GM21528 (cell line): ENCODE measurements around the gene RFXANK.
"Not testable (repeated sequence)": the region's sequence is repeated elsewhere in the genome, so short reads cannot be mapped to it uniquely, and the experiment has no call there.

Experiments used
- ATAC-seq: cut with Tn5 transposase; IDR thresholded peaks from one replicate; pipeline ENCODE4 v1.9.1; 2021; ENCODE audit warnings: mild to moderate bottlenecking, moderate library complexity; ENCODE audit not compliant: unreplicated experiment, low FRiP score

RFXANK gene, protein sequence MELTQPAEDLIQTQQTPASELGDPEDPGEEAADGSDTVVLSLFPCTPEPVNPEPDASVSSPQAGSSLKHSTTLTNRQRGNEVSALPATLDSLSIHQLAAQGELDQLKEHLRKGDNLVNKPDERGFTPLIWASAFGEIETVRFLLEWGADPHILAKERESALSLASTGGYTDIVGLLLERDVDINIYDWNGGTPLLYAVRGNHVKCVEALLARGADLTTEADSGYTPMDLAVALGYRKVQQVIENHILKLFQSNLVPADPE

DNA sequence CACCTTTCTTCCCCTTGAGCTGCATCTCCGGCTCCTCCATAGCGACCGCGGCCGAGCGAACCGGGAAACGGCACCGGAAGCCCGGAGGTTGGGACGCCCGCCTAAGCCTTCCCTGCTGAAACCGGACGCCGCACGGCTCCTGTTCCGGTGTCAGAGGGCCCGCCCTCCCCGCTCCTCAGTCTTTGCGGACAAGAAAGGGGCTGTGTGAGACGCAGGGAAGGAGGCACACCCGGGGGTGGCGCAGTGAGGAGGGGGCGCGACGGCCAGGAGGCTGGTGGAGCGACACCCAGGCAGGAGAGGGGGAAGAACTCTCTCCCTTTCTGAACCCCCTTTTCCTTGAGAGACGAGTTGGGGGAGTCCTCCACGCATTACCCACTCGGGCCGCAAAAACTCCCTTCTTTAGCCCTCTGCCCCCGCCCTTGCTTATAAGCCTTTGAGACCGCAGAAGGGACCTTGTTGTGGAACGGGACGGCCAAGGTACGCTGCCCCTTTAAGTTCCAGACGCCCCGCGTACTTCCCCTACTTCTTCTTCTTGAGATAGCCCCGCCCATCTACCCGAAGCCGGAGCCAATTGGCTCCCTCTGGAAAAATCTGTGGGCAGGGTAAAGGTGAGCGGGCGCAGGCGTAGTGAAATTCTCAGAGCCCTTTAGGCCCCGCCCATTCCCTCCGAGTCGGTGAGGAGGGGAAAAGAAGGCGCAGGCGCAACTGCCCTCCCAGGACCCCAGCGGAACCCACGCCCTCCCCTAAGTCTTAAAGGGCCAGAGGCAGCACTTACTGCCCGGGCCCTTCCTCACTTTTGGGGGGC is at the start of gene RFXANK, which contains the start of gene BORCS8:
TSS of gene RFXANK (plus strand) at position 181 of the 805 bp plus-strand sequence. CDS start 1,689 bp downstream, outside the sequence.
TSS of gene BORCS8 (minus strand) at position 75 of the 805 bp plus-strand sequence. CDS start at position 40, 35 bp downstream.
- peak; percentile 80 for ATAC-seq

DNA sequence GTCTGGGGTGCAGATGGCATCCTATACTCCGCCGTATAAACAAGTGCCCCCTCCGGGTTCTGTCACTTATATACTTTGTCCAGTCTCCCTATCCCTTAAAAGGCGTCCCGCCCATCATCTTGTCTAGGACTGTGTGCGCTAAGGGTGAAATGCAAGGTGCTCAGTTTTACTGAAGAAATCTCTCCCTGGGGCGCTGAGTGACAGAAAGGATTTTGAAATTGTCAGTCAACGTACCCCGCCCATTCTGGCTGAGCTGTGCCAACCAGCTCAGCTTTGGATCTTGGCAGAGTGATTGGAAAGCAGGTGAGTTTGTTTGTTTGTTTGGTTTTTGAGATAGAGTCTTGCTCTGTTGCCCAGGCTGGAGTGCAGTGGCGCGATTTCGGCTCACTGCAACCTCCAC is 49.7 kb upstream of the RFXANK start:
- ATAC-seq = no peak

DNA sequence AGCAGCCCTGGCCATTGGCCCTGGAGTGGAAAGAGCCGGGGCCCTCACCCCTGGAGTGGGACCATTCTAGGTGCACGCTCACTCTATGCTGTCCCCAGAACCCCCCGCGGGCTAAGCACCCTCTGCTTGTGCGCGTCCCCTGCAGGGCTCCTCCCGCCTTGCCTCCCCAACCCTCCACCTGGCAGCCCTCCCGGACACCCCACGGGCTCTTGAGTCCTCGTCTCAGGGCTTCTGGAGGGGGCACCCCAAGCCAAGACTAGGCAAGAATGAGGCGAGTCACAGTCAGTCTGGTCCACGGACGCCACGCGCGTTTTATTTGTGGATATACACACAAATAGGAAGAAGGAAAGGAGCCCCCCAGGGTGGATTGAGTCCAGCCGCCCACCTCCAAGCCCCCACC is 46.8 kb upstream of the RFXANK start:
- ATAC-seq = no peak

DNA sequence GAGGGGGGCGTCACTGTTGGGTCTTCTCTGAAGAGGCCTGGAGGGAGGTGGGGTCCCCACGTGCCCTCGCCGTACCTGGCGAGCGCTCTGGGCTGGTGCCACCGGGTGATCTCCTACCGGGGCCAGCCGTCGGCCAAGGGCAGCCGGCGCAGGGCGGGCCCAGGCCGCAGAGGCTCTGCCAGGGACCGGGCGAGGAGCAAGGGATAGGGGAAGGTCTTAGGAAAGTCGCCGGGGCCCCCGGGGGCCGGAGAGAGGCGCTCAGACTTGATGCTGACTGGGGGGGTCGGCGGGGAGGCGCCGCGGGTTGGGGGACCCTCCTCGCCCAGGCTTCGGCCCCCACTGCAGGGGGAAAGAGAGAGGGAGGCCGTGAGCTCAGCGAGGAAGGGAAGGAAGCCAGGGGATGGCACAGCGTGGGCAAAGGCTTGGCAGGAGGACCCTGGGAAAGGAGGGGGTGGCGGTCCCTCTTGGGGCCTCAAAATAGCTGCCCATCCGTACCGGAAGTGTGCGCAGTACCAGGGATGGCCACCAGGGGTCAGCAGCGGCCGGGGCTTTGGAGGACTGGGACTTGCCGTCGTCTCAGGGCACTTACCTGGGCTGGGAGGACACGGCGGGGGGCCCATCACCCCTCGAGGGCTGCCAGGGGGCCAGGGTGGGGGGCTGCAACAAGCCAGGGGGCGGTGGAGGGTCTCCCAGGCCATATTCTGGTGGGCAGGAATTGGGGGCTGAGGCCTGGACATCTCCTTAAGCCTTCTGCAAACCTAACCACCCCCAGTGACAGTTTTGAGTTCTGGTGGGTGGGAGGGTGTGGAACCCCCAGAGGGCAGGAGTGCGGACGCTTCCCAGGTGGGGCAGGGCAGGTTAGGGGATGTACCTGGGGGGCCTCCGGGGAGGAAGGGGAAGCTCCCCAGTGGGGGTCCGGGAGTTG is 46.1 kb upstream of the RFXANK start:
- no peak for ATAC-seq

DNA sequence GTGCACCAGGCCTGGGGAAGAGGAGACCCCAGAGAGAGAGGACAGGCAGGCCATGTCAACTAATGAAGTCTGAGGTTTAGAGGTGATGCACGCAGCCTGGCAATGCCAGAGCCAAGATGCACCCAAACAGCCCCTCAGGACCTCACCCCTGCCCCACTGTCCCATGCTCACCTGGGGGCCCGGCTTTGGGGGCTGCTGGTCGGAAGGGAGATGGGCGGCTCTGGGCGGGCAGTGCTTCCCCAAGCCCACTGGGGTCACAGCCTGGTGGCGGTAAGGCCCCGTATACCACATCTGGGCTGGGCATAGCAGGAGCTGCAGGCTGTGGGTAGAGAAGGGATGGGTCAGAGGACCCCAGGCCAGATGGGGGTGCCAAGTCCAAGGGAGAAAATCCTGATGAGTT is 45.2 kb upstream of the RFXANK start:
- ATAC-seq = no peak

DNA sequence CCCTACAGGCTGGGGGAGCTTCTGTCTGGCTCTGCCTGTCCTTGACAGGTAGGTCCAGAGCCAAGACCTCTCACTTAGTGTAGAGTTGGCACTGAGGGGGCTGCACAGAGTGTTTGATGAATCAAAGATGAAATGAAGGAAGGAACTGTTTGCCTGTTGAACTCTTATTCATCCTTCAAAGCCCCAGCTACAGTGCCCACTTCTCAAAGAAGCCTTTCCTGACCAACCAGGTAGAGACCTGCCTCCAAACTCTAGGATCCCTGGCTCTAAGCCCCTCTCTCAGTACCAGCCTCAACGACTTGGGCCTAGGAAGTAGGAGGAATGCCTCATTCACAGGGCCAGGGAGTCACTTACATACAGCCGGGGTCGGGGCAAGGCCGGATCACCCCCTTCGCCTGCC is 44.7 kb upstream of the RFXANK start:
- no peak for ATAC-seq

DNA sequence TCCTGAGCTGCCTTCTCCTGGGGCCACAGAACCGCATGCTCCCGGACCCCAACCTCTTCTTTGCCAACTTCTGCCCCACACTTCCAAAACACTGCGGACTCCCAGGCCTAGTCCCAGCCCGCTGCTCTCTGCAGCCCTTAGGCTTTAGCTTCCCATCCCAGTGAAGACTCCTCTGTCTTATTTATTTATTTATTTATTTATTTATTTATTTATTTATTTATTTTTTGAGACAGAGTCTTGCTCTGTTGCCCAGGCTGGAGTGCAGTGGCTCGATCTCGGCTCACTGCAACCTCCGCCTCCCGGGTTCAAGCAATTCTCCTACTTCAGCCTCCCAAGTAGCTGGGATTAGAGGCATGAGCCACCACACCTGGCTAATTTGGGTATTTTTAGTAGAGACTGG is 43.6 kb upstream of the RFXANK start:
- ATAC-seq = not testable (repeated sequence)

DNA sequence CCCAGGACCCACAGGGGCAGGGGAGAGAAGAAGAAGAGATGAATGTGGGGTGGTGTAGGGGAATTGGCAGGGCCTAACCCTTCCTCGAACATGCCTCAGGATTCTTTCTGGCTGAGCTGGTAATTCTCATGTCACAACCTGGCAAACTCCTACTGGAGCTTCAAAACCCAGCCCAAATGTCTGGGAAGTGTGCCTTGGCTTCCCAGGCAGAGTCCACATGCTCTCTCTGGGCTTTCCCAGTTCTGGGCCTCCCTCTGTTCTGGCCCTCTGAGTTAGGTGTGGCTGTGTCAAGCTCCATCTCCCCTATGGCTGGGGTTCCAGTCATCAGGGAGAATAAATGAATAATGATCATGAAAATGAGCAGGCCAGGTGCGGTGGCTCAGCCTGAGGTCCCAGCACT is 42.6 kb upstream of the RFXANK start:
- no peak for ATAC-seq

DNA sequence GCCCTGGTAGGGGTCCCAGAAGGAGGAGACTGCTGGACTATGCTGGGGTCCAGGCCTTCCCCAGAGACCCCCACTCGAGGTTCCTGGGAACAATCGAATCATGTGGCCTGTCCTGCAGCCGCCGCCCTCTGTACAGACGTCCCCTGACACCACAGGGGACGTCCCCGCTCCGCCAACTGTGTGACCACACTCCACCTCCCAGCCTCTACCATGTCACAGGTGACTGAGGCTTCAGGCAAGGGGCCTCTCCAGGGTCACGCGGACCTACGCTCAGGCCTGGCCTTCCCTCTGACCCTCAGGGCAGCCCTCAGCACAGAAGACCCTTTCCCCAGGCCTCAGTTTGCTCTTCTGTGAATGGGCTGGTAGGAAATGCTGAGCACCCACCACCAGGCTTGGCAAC is 40.6 kb upstream of the RFXANK start:
- ATAC-seq = no peak

DNA sequence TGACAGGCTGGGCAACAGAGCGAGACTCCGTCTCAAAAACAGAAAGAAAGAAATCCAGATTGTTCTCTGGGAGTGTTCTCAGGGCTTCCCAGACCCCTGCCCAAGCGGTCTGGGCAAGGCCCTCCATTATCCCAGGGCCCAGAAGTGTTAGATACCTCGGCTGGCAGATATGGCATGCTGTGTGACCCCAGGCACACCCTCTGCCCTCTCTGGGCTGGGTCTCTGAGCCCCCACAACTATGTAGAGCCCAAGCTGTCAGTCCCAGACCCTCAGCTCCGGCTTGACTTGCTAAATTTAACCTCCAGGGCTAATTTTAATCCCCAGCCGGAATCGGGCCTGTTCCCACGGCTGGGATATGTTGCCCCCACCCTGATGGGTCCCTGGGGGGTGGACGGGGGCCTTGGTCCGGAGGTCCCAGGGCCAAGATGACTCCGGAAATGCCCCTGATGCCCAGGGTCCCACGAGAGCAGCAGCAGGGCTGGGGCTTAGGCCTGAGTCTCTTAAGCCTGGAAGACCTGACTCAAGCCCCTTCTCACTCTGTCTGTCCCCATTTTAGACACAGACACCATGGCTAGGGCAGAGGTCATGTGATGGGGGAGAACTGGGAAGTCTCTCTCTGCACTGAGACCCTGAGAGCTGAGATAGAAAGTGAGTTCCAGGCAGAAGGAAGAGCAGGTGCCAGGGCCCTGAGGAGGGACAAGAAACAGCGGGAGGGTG is 39.2 kb upstream of the RFXANK start:
- ATAC-seq = no peak

DNA sequence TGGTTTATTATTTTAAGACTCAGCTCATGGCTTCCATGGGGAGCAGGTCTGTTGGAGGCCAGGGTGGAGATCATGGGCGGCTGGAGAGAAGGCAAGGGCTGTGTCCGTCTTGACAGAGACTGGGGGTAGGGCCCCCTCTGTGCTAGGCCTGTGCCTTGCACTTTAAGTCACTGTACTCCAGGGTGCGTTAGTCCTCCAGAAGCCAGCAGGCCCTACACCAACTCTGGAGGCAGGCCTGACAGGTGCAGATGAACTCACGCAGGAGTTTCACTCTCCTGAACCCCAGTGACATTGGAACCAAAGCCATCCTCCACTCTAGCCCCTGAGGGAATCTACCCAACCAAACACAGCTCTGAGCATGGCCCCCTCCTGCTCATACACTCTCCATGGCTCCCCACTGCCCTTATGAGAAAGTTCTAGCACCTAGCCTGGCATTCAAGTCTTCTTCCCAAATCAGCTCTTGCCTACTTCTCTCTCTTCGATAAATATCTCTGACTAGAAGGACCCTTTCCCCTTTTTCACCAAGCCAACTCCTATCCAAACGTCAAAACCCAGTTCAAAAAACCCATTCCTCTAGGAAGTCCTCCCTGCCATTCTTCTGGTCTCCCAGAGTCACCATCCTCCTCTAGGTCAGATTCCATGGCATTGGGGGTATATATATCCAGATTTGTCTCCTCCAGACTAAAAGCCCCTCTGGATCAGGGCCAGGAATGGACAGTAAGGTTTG is 37.1 kb upstream of the RFXANK start:
- ATAC-seq = no peak

DNA sequence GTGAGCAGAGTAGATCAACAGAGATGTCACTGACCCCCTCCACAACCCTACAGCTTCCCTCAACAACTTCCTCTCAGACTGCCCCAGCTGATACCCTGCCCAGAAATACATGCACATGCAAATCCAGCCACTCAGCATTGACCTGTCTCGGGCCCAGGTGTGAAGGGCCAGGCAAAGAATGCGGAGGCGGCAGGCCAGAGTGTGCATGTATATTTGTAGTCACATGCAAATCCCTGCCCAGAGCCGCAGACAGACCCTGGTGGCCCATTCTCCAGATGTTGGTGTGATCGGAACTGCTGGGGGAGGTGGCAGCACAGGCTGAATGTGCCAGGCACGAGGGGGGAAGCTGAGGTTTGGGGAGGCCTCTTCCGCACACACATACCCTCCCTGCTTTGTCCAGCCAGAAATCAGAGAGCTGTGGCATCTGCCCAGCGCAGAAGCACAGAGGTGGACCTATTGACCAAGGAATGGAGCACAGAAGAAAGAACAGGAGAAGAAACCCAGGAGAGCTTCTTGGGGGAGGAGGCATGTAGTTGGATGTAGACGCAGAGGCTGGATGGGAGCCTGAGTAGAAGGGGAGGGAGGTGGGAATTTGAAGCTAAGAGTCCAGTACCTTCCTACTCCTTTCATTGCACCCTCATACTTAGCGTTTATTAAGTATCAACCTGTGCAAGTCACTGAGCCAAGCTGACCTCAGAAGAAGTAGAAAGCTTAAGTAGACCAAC is 36.4 kb upstream of the RFXANK start:
- peak; percentile 68 for ATAC-seq

DNA sequence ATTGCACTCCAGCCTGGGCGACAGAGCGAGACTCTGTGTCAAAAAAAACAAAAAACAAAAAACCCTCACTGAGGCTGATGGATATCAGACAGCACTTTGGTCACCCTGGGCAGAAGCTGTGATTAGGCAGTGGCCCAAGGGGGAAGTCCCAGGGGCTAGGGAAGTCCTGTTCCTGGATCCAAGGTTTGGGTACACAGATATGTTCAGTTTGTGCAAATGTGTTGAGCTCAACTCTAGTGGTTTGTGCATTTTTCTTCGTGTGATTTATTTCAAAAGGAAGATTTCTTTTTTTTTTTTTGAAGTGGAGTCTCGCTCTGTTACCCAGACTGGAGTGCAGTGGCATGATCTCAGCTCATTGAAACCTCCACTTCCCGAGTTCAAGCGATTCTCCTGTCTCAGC is 34.2 kb upstream of the RFXANK start:
- ATAC-seq = no peak

DNA sequence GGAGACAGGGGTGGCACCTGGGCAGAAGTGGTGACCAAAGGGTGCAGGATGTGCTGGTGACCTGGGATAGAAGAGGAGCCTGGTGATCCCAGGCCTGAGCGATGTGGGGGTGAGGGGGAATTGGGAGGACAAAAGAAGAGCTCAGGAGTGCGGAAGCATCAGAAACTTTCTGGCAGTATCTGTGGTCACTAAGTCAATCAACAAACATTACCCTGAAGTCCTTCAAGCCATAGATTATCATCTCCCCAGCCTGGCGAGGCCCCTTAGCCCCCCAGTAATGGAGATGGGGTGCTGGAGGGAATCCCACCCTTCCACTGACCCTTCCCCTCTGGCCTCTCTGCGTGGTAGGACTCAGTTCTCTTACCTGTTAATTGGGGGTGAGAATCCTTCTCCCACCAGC is 32.5 kb upstream of the RFXANK start:
- no peak for ATAC-seq

DNA sequence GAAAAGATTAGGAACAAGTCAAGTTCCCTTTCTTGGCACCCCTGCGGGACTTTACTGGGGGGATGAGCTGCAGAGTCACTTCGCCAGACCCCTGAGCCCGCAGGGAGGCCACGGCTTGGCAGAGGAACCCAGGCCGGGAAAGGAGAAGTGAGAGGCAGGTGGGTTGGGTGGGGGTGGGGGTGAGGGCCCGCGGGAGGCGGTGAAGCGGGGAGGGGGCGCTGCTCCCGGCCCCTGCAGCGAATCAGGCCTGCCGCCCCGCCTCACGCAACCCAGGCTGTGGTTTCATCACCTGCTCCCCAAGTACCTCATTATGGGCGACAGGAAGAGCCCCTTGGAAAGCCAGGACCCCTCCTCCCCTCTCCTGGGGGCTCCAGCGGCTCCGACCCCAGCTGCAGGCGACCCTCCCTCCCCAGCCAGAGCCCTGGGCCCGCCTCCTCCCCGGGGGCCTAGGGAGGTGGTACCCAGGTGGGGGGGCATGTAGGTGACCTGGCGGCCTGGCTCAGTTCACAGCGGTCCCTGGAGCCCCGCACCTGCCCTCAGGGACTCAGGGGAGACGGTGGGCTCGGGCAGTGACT is 31.5 kb upstream of the RFXANK start:
- no peak for ATAC-seq

DNA sequence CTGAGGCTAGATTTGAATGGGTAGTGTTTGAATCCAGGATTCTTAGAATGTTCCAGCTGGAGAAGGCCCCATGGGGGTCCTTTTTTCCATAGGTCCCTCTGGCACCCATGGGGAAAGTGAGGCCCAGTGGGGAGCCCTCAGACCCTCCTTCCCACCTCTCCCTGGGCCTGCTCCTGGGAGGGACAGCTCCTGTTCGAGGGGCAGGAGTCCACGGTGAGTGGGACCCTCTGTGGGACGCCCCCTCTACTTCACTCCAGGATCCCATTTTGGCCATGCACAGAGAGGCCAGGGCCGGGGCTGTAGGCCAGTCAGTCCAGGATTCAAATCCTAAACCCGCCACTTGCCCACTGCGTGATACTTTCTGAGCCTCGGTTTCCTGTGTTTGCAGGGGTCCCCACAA is 29.6 kb upstream of the RFXANK start:
- no peak for ATAC-seq

DNA sequence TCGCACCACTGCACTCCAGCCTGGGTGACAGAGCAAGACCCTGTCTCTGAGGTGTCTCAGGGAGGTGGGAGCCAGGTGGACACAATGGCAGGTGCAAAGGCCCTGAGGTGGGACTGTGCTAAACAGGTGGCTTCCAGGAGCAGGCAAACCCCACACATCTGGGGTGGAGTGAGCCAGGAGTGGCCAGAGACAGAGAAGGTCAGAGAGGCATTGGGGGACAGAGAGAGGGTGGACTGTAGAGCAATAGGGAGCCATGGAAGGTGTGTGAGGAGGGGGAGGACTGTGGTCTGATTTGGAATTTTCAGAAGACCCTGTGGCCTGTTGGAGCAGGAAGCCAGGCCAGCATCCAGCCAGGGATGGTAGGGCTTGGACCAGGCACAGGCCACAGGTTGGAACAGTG is 26.7 kb upstream of the RFXANK start:
- no peak for ATAC-seq

DNA sequence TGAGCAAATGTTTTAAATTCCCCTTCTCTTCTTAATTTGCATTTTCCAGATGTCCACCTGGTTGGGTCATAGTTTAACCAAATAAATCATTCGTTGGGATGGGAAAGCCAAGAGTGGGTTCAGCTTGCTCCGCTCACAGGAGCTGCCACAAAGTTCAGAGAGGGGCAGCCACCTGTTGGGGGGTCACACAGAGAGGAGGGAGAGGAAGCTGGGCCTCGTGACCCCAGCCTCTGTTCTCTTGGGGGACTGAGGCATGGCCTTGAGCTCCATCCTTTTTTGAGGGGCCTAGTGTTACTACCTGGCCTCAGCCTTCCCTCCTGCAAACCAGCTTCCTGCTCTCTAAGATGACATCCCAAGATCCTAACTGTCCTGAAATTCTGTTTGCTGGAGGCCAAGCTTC is 24.4 kb upstream of the RFXANK start:
- ATAC-seq = no peak
